ENCODE data around the gene C20orf144.

The C20orf144 gene

DNA sequence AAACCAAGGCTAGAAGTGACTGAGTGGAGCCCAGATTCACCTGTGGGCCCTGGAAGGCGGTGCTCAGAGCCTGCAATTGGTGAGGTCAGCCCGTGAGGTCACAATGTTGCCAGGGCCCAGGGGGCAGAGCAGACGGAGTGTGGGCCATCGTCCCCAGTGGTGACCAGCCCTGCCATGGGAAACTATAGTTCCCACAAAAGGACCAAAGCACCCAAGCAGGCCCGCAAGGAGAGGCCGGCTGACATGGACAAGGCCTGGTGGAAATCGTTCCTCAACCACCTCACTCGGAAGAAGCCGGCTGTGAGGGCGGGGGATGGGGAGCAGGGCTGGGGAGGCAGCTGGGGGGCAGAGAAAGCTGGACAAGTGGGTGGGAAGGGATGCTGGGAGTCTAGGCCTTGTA is at the start of gene C20orf144:
Gene C20orf144 (plus strand): TSS at position 156 of the 400 bp plus-strand sequence. CDS start 19 bp downstream, at position 175.
- TF ChIP-seq, protein P1, sequence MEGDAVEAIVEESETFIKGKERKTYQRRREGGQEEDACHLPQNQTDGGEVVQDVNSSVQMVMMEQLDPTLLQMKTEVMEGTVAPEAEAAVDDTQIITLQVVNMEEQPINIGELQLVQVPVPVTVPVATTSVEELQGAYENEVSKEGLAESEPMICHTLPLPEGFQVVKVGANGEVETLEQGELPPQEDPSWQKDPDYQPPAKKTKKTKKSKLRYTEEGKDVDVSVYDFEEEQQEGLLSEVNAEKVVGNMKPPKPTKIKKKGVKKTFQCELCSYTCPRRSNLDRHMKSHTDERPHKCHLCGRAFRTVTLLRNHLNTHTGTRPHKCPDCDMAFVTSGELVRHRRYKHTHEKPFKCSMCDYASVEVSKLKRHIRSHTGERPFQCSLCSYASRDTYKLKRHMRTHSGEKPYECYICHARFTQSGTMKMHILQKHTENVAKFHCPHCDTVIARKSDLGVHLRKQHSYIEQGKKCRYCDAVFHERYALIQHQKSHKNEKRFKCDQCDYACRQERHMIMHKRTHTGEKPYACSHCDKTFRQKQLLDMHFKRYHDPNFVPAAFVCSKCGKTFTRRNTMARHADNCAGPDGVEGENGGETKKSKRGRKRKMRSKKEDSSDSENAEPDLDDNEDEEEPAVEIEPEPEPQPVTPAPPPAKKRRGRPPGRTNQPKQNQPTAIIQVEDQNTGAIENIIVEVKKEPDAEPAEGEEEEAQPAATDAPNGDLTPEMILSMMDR (IDR thresholded peaks at IDR 0.05; ENCODE audit: insufficient read depth, low read length, poor library complexity, severe bottlenecking): no peak
- Histone ChIP-seq H3K36me3 (ENCODE audit: control insufficient read depth, insufficient read depth, low read length) (0 out of 2 replicates have a peak, but pooled peaks cover 4% of the 10 kb centered on the region), H3K27me3 (replicated peaks; ENCODE audit: control insufficient read depth, insufficient read depth, low read length) (no peaks in the 10 kb centered on the region), H3K4me3 (replicated peaks; ENCODE audit: low read depth, low read length) (peak within 1 kb of the TSS; percentile 73)
- no peak for DNase-seq (ENCODE audit: extremely low read depth, insufficient read length)

DNA sequence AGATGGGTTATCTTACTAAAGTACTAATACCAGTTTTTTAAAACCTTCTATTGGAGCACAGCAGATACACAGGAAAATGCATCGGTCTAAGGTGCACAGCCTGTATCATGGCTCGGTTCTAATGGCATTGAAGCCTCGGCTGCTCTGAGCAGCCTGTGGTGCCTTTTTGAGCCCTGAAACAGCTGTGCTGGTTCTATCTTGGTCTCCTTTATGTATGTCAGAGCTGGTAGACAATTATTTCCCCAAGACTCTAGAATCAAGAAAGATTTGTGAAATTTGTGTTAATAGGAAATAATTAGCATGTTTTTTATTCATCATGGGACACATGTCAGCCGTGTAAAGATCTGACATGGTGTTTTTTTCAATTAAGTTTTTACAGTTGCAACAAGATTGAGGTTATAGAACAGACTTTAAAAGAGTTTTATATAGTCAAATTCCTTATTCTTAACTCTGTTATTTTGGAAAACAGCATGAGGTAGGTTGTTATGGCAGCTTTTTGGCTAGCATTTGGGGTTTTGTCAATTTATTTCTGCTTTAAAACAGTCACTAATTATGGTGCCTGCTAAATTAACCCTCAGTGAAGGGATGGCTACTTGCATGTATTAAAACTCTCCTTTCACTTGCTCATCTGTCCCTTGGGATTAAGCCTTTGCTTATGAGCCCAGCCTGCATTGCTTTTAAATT is 40.3 kb upstream of the C20orf144 start:
- Histone ChIP-seq H3K36me3 (ENCODE audit: control insufficient read depth, insufficient read depth, low read length) (peaks cover 6% of the 10 kb centered on the region), H3K4me3 (replicated peaks; ENCODE audit: low read depth, low read length) (no peak overlapping the region)
- no peak for DNase-seq (ENCODE audit: extremely low read depth, insufficient read length)

GRCh38 chr20:33622705-33623365 is 39.3 kb upstream of the C20orf144 start:
- H3K27me3 ChIP-seq (replicated peaks; ENCODE audit: control insufficient read depth, insufficient read depth, low read length): no peaks in the 10 kb centered on the region
- no peak overlapping the region for H3K4me3 ChIP-seq (replicated peaks; ENCODE audit: low read depth, low read length)
- TF ChIP-seq, protein P1 (IDR thresholded peaks at IDR 0.05; ENCODE audit: insufficient read depth, low read length, poor library complexity, severe bottlenecking): no peak
- DNase-seq (ENCODE audit: extremely low read depth, insufficient read length): no peak
- H3K36me3 ChIP-seq (ENCODE audit: control insufficient read depth, insufficient read depth, low read length): peaks cover 6% of the 10 kb centered on the region

More for the DNA sequence above, 40.3 kb upstream of the C20orf144 start:
- TF ChIP-seq, protein P1 (IDR thresholded peaks at IDR 0.05; ENCODE audit: insufficient read depth, low read length, poor library complexity, severe bottlenecking): no peak
- H3K27me3 ChIP-seq (replicated peaks; ENCODE audit: control insufficient read depth, insufficient read depth, low read length): no peaks in the 10 kb centered on the region

DNA sequence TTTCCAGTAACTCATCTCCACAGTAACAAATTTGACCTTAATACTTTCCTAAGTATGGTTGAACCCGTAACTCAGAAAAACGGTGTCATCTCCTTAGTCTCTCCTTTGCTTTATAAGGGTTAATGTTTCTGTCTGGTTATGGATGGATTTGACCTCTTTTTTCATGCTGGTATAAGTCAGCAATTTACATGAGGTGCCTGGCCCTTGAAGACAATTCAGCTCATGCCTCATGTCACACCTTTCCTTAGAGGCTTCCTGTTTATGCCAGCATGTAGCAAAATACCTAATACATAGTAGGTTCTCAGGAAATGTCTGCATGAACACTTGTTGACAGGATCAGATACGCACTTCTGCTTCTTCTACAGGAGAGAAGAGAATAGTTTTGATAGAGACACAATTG is 37.7 kb upstream of the C20orf144 start:
- Histone ChIP-seq H3K27me3 (replicated peaks; ENCODE audit: control insufficient read depth, insufficient read depth, low read length) (no peaks in the 10 kb centered on the region), H3K36me3 (ENCODE audit: control insufficient read depth, insufficient read depth, low read length) (peaks cover 6% of the 10 kb centered on the region), H3K4me3 (replicated peaks; ENCODE audit: low read depth, low read length) (no peak overlapping the region)
- TF ChIP-seq, protein P1 (IDR thresholded peaks at IDR 0.05; ENCODE audit: insufficient read depth, low read length, poor library complexity, severe bottlenecking): no peak
- no peak for DNase-seq (ENCODE audit: extremely low read depth, insufficient read length)

DNA sequence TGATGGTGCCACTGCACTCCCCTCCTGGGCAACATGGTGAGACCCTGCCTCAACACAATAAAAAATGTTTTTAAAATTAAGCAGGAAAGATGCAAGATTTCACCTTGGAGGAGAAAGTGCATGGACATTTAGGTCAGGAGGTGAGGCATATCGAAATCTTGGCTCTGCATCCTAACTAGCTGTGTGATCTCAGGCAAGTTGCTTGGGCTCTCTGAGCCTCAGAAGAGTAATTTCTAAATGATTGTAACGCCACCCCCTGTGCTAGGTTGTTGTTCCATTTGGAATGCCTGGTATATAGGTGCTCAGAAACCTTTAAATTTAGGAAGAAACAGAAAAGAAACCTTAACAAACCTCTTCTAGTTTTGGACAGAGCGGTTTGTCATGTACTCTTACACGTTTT is 35.9 kb upstream of the C20orf144 start:
- peaks cover 8% of the 10 kb centered on the region for H3K36me3 ChIP-seq (ENCODE audit: control insufficient read depth, insufficient read depth, low read length)
- H3K27me3 ChIP-seq (replicated peaks; ENCODE audit: control insufficient read depth, insufficient read depth, low read length): no peaks in the 10 kb centered on the region
- no peak for DNase-seq (ENCODE audit: extremely low read depth, insufficient read length)
- TF ChIP-seq, protein P1 (IDR thresholded peaks at IDR 0.05; ENCODE audit: insufficient read depth, low read length, poor library complexity, severe bottlenecking): no peak
- H3K4me3 ChIP-seq (replicated peaks; ENCODE audit: low read depth, low read length): no peak overlapping the region

Data from GM06990 (cell line).